Pulmonary artery endothelial cell (primary cell): ENCODE results near the gene COL28A1. TPM values are rescaled to one million over a fixed set of nuclear protein-coding genes. Genes with fewer than 3 reads are reported as not detected.
"Not testable (repeated sequence)": the region's sequence is repeated elsewhere in the genome, so short reads cannot be mapped to it uniquely, and the experiment has no call there.

Experiments used
- DNase-seq: peaks from one replicate; pipeline ENCODE4 v3.0.0-alpha.2; 2011; ENCODE audit warnings: low read depth, low spot score
- total RNA-seq: library from RNA; depleted of rRNA; stranded (reverse); fragments of >200 nt; gene quantifications from 2 replicates; pipeline ENCODE4 v1.2.3, GENCODE V29; 2014

Gene COL28A1
- total RNA-seq, 1 donor from 2014 or later = not detected

GRCh38 chr7:7562736-7563135, 27.1 kb upstream of the COL28A1 start:
- no peak for DNase-seq

- DNase-seq = not testable (repeated sequence)
These were observed 25.9 kb upstream of the COL28A1 start for GRCh38 chr7:7561591-7561990.

GRCh38 chr7:7557252-7557651, 21.6 kb upstream of the COL28A1 start:
- no peak for DNase-seq

GRCh38 chr7:7556852-7557251, 21.2 kb upstream of the COL28A1 start:
- no peak for DNase-seq

- no peak for DNase-seq
These were observed 19.2 kb upstream of the COL28A1 start for GRCh38 chr7:7554649-7555575.

- no peak for DNase-seq
These were observed 18.4 kb upstream of the COL28A1 start for GRCh38 chr7:7554021-7554432.

GRCh38 chr7:7553386-7553785, 17.7 kb upstream of the COL28A1 start:
- no peak for DNase-seq

- DNase-seq = no peak
These were observed 16.5 kb upstream of the COL28A1 start for GRCh38 chr7:7552199-7552598.

GRCh38 chr7:7550663-7551062, 15.0 kb upstream of the COL28A1 start:
- no peak for DNase-seq

- no peak for DNase-seq
These were observed 12.7 kb upstream of the COL28A1 start for GRCh38 chr7:7548407-7548806.

GRCh38 chr7:7542251-7542835, 6.7 kb upstream of the COL28A1 start:
- no peak for DNase-seq

GRCh38 chr7:7539711-7540110, 4.0 kb upstream of the COL28A1 start:
- DNase-seq = no peak

- no peak for DNase-seq
These were observed 3.5 kb upstream of the COL28A1 start for GRCh38 chr7:7539152-7539551.

GRCh38 chr7:7537711-7538110, 2.0 kb upstream of the COL28A1 start:
- DNase-seq = no peak

- no peak for DNase-seq
These were observed 835 bp upstream of the COL28A1 start for GRCh38 chr7:7536396-7537019.

- DNase-seq = no peak
These were observed 1.7 kb downstream of the COL28A1 start for GRCh38 chr7:7533831-7534430.

- no peak for DNase-seq
These were observed 6.3 kb downstream of the COL28A1 start for GRCh38 chr7:7529328-7529727.

GRCh38 chr7:7527047-7527446, 8.6 kb downstream of the COL28A1 start:
- no peak for DNase-seq

GRCh38 chr7:7526006-7526405, 9.7 kb downstream of the COL28A1 start:
- DNase-seq = no peak

- DNase-seq = no peak
These were observed 11.6 kb downstream of the COL28A1 start for GRCh38 chr7:7524121-7524520.

GRCh38 chr7:7522421-7522820, 13.3 kb downstream of the COL28A1 start:
- no peak for DNase-seq

- DNase-seq = no peak
These were observed 14.4 kb downstream of the COL28A1 start for GRCh38 chr7:7521259-7521658.
